Measurements from ENCODE around the gene CMBL. TPM values are rescaled to one million over a fixed set of nuclear protein-coding genes. Genes with fewer than 3 reads are reported as not detected.
A peak's percentile ranks its signal among the peaks of the same experiment; 100 is the strongest.

Gene CMBL
- polyA plus RNA-seq, 3 donors, result 0.39 to 5.4 TPM; not detected in 1

- no peaks in the 10 kb centered on the region for H3K9me3 ChIP-seq (replicated peaks in 1 of 2; ENCODE audit: control insufficient read depth in 1 of 2, insufficient read depth in 1 of 2, low read length in 2 of 2)
- Mint-ChIP-seq H3K27me3 (ENCODE audit: low read depth in 3 of 3) (peaks cover 0 to 3% (median 0%) of the 10 kb centered on the region in 3 donors), H3K4me3 (peak overlapping the region; percentile 100), H3K4me1 (peaks cover 42% of the 10 kb centered on the region), H3K36me3 (peaks cover 2% of the 10 kb centered on the region in 2 donors), H3K9me3 (no peaks in the 10 kb centered on the region), H3K27ac (peak overlapping the region in 5 of 7 donors; percentile 6 to 100 (median 83))
- H2AFZ ChIP-seq (ENCODE audit: insufficient read depth, low read depth, low read length, poor library complexity, severe bottlenecking), result no peak overlapping the region
- no peak for TF ChIP-seq CTCF (IDR thresholded peaks at IDR 0.05)
- WGBS (ENCODE audit: insufficient coverage), result no CpG with 5 or more reads among the region's 16 CpGs
- intact Hi-C loops (cut with micrococcal nuclease), result loop anchor here in 1 of 2 donors (10.0 kb wide), 1 partner anchor 280 kb away; no protein-coding TSS in a partner anchor
- H3K27ac ChIP-seq (ENCODE audit: low read depth in 1 of 2, low read length in 2 of 2), result peak overlapping the region in 1 of 2 donors; percentile 98
- H3K27me3 ChIP-seq (ENCODE audit: control insufficient read depth in 2 of 2, insufficient read depth in 2 of 2, low read length in 2 of 2), result no peaks in the 10 kb centered on the region
- peak in 1 of 3 donors; percentile 18 for DNase-seq
- H3K4me1 ChIP-seq (ENCODE audit: control insufficient read depth in 1 of 2, insufficient read depth in 2 of 2, low read length in 2 of 2), result peaks cover 29 to 49% of the 10 kb centered on the region in 2 donors
- no peaks in the 10 kb centered on the region for H3K36me3 ChIP-seq (replicated peaks in 1 of 2; ENCODE audit: control insufficient read depth in 1 of 2, insufficient read depth in 2 of 2, low read length in 2 of 2)
- peak overlapping the region; percentile 93 for H3K9ac ChIP-seq (ENCODE audit: insufficient read depth, low read length, poor library complexity, severe bottlenecking)
- H3K4me3 ChIP-seq (replicated peaks in 1 of 3; ENCODE audit: low read depth in 2 of 3, low read length in 3 of 3), result peak overlapping the region; percentile 85 to 91 (median 89)
- peaks cover 56% of the 10 kb centered on the region for H4K20me1 ChIP-seq (ENCODE audit: insufficient read depth, low read length)
- peaks cover 80% of the 10 kb centered on the region for H3K79me2 ChIP-seq (ENCODE audit: insufficient read depth, low read length)
- peak overlapping the region; percentile 97 for H3K4me2 ChIP-seq (replicated peaks; ENCODE audit: extremely low read depth, low read length, poor library complexity, severe bottlenecking)
Observed at GRCh38 chr5:10355071-10355889, 47.6 kb upstream of the CMBL start.

GRCh38 chr5:10354048-10354872 is 46.6 kb upstream of the CMBL start:
- Histone ChIP-seq H3K27ac (ENCODE audit: low read depth in 1 of 2, low read length in 2 of 2) (peak overlapping the region; percentile 57 to 98), H3K9ac (ENCODE audit: insufficient read depth, low read length, poor library complexity, severe bottlenecking) (peak overlapping the region; percentile 93), H4K20me1 (ENCODE audit: insufficient read depth, low read length) (peaks cover 45% of the 10 kb centered on the region), H3K4me2 (replicated peaks; ENCODE audit: extremely low read depth, low read length, poor library complexity, severe bottlenecking) (peak overlapping the region; percentile 97), H3K79me2 (ENCODE audit: insufficient read depth, low read length) (peaks cover 69% of the 10 kb centered on the region), H3K9me3 (replicated peaks in 1 of 2; ENCODE audit: control insufficient read depth in 1 of 2, insufficient read depth in 1 of 2, low read length in 2 of 2) (no peaks in the 10 kb centered on the region), H3K27me3 (ENCODE audit: control insufficient read depth in 2 of 2, insufficient read depth in 2 of 2, low read length in 2 of 2) (no peaks in the 10 kb centered on the region), H2AFZ (ENCODE audit: insufficient read depth, low read depth, low read length, poor library complexity, severe bottlenecking) (peak overlapping the region; percentile 68), H3K36me3 (replicated peaks in 1 of 2; ENCODE audit: control insufficient read depth in 1 of 2, insufficient read depth in 2 of 2, low read length in 2 of 2) (no peaks in the 10 kb centered on the region), H3K4me3 (replicated peaks in 1 of 3; ENCODE audit: low read depth in 2 of 3, low read length in 3 of 3) (peak overlapping the region; percentile 85 to 91 (median 89)), H3K4me1 (ENCODE audit: control insufficient read depth in 1 of 2, insufficient read depth in 2 of 2, low read length in 2 of 2) (peaks cover 25 to 41% of the 10 kb centered on the region in 2 donors)
- Mint-ChIP-seq H3K9me3 (no peaks in the 10 kb centered on the region), H3K4me3 (peak overlapping the region; percentile 100), H3K36me3 (peaks cover 2% of the 10 kb centered on the region in 2 donors), H3K27me3 (ENCODE audit: low read depth in 3 of 3) (peaks cover 0 to 3% (median 0%) of the 10 kb centered on the region in 3 donors), H3K27ac (peak overlapping the region; percentile 93 to 100 (median 98)), H3K4me1 (peaks cover 35% of the 10 kb centered on the region)
- peak in 2 of 3 donors; percentile 22 to 26 for DNase-seq
- intact Hi-C loops (cut with micrococcal nuclease), result loop anchor here in 1 of 2 donors (5.0 to 10.0 kb wide), 3 partner anchors 88 to 281 kb away; partner anchors contain the start of genes ATPSCKMT and ROPN1L
- no peak for TF ChIP-seq CTCF (IDR thresholded peaks at IDR 0.05)
- WGBS (ENCODE audit: insufficient coverage), result under 1% methylated on average over 40 of the region's 54 CpGs
